GM18505 (cell line): Measurements from ENCODE around the gene CHKA.

Experiments
- ATAC-seq: cut with Tn5 transposase; IDR thresholded peaks from one replicate; pipeline ENCODE4 v1.9.1; 2021; ENCODE audit not compliant: unreplicated experiment
- POLR2A ChIP-seq: IDR thresholded peaks from 4 replicates; pipeline ENCODE4 v1.6.1; 2011; ENCODE audit warnings: borderline replicate concordance; ENCODE audit not compliant: insufficient read depth, insufficient read length; ENCODE audit errors: extremely low read depth

Gene CHKA

GRCh38 chr11:68136866-68137265 lies 15.7 kb upstream of the CHKA start:
- TF ChIP-seq POLR2A: no peak
- ATAC-seq: no peak

- TF ChIP-seq POLR2A: no peak
These were observed 14.0 kb upstream of the CHKA start for GRCh38 chr11:68135161-68135560.

GRCh38 chr11:68133761-68134160 lies 12.6 kb upstream of the CHKA start:
- no peak for ATAC-seq
- TF ChIP-seq POLR2A: no peak

More at GRCh38 chr11:68135161-68135560, 14.0 kb upstream of the CHKA start:
- ATAC-seq: no peak

- ATAC-seq: no peak
- no peak for TF ChIP-seq POLR2A
These were observed 8.9 kb upstream of the CHKA start for GRCh38 chr11:68130121-68130520.

- TF ChIP-seq POLR2A: no peak
- no peak for ATAC-seq
These were observed 7.6 kb upstream of the CHKA start for GRCh38 chr11:68128682-68129327.

GRCh38 chr11:68127714-68128681 lies 6.8 kb upstream of the CHKA start:
- no peak for ATAC-seq
- TF ChIP-seq POLR2A: no peak

GRCh38 chr11:68125164-68125563 lies 4.0 kb upstream of the CHKA start:
- TF ChIP-seq POLR2A: no peak

GRCh38 chr11:68122936-68123539 lies 1.9 kb upstream of the CHKA start:
- no peak for ATAC-seq

More at GRCh38 chr11:68125164-68125563, 4.0 kb upstream of the CHKA start:
- no peak for ATAC-seq

GRCh38 chr11:68120273-68121066 lies 718 bp downstream of the CHKA start:
- no peak for TF ChIP-seq POLR2A
- peak; percentile 22 for ATAC-seq

More at GRCh38 chr11:68122936-68123539, 1.9 kb upstream of the CHKA start:
- no peak for TF ChIP-seq POLR2A

GRCh38 chr11:68118706-68119448 lies 2.3 kb downstream of the CHKA start:
- no peak for ATAC-seq
- TF ChIP-seq POLR2A: no peak

- ATAC-seq: no peak
- TF ChIP-seq POLR2A: no peak
These were observed 3.2 kb downstream of the CHKA start for GRCh38 chr11:68117853-68118470.

- no peak for TF ChIP-seq POLR2A
- no peak for ATAC-seq
These were observed 4.2 kb downstream of the CHKA start for GRCh38 chr11:68116974-68117373.

- ATAC-seq: no peak
- TF ChIP-seq POLR2A: no peak
These were observed 5.1 kb downstream of the CHKA start for GRCh38 chr11:68116126-68116525.
